Neural cell (in vitro differentiated cells): ENCODE data around the gene PBX1. TPM values are rescaled to one million over a fixed set of nuclear protein-coding genes. Genes with fewer than 3 reads are reported as not detected.

Source experiments
- H2AFZ ChIP-seq: fragments of 200-600, 300-800 bp; sonication (generic), shearing (Covaris generic); 2 replicates; pipeline ENCODE4 v1.6.0; 2014; ENCODE audit warnings: low read depth, mild to moderate bottlenecking, antibody characterized with exemption, low read length, moderate library complexity
- H3F3A ChIP-seq: fragments of 200-600 bp; shearing (Covaris generic); 2 replicates; pipeline ENCODE4 v1.6.1; 2016; ENCODE audit warnings: mild to moderate bottlenecking, moderate library complexity, mixed read lengths, antibody characterized with exemption, low read length; ENCODE audit not compliant: insufficient read depth, poor library complexity, severe bottlenecking
- H3K27ac ChIP-seq: fragments of 200-600, 300-800 bp; sonication (generic), shearing (Covaris generic); 2 replicates; pipeline ENCODE4 v1.5.1; 2014; ENCODE audit warnings: mild to moderate bottlenecking, low read length, moderate library complexity
- H3K27me3 ChIP-seq: fragments of 300-800, 200-600 bp; sonication (generic), shearing (Covaris generic); 2 replicates; pipeline ENCODE4 v1.6.0; 2014; ENCODE audit warnings: mild to moderate bottlenecking, low read depth, low read length, moderate library complexity; ENCODE audit not compliant: insufficient read depth
- H3K36me3 ChIP-seq: fragments of 300-800, 200-600 bp; sonication (generic), shearing (Covaris generic); 2 replicates; pipeline ENCODE4 v1.5.1; 2014; ENCODE audit warnings: mild to moderate bottlenecking, antibody characterized with exemption, low read length, moderate library complexity; ENCODE audit not compliant: insufficient read depth
- H3K4me2 ChIP-seq: fragments of 300-800, 200-600 bp; sonication (generic), shearing (Covaris generic); 2 replicates; pipeline ENCODE4 v1.6.0; 2014; ENCODE audit warnings: mild to moderate bottlenecking, low read length
- H3K4me3 ChIP-seq: fragments of 300-800, 200-600 bp; sonication (generic), shearing (Covaris generic); 2 replicates; pipeline ENCODE4 v1.5.1; 2014; ENCODE audit warnings: mild to moderate bottlenecking, low read length, moderate library complexity
- H3K79me2 ChIP-seq: fragments of 200-600 bp; shearing (Covaris generic); replicated peaks from 2 replicates; pipeline ENCODE4 v1.6.0; 2014; ENCODE audit warnings: mild to moderate bottlenecking, low read length, moderate library complexity; ENCODE audit not compliant: insufficient read depth
- H3K9ac ChIP-seq: fragments of 300-800, 200-600 bp; sonication (generic), shearing (Covaris generic); 2 replicates; pipeline ENCODE4 v1.6.1; 2016; ENCODE audit warnings: mild to moderate bottlenecking, low read length, mixed read lengths
- H3K9me2 ChIP-seq: fragments of 200-600 bp; shearing (Covaris generic); 2 replicates; pipeline ENCODE4 v1.6.1; 2016; ENCODE audit warnings: mild to moderate bottlenecking, low read length, mixed read lengths; ENCODE audit not compliant: insufficient read depth
- H3K9me3 ChIP-seq: fragments of 200-600, 300-800 bp; sonication (generic), shearing (Covaris generic); 2 replicates; pipeline ENCODE4 v1.6.1; 2016; ENCODE audit warnings: mild to moderate bottlenecking, mixed run types, low read length, moderate library complexity, mixed read lengths
- H4K20me1 ChIP-seq: fragments of 200-600 bp; shearing (Covaris generic); 2 replicates; pipeline ENCODE4 v1.6.1; 2016; ENCODE audit warnings: mild to moderate bottlenecking, mixed run types; ENCODE audit not compliant: insufficient read depth
- CTCF ChIP-seq: fragments of 450-650 bp; IDR thresholded peaks from 2 replicates; pipeline ENCODE4 v1.5.1; 2014; ENCODE audit warnings: antibody characterized with exemption, mild to moderate bottlenecking, moderate library complexity; ENCODE audit not compliant: poor library complexity, severe bottlenecking
- EP300 ChIP-seq: fragments of 450-650 bp; conservative IDR thresholded peaks from 2 replicates; pipeline ENCODE4 v1.6.1; 2014; ENCODE audit warnings: antibody characterized with exemption, mild to moderate bottlenecking, moderate library complexity; ENCODE audit not compliant: poor library complexity, severe bottlenecking
- EZH2 ChIP-seq: fragments of 200-600, 300-800 bp; shearing (Covaris generic), sonication (generic); IDR thresholded peaks from 2 replicates; pipeline ENCODE4 v1.6.1; 2014; ENCODE audit warnings: antibody characterized with exemption, low read length, borderline replicate concordance, mild to moderate bottlenecking; ENCODE audit not compliant: insufficient read depth, poor library complexity, severe bottlenecking
- MXI1 ChIP-seq: fragments of 450-650 bp; conservative IDR thresholded peaks from 2 replicates; pipeline ENCODE4 v1.6.1; 2014; ENCODE audit warnings: antibody characterized with exemption, mild to moderate bottlenecking; ENCODE audit not compliant: poor library complexity, severe bottlenecking
- POLR2AphosphoS5 ChIP-seq: IDR thresholded peaks from 2 replicates; pipeline ENCODE4 v1.6.1; 2012
- RAD21 ChIP-seq: fragments of 450-650 bp; conservative IDR thresholded peaks from 2 replicates; pipeline ENCODE4 v1.6.1; 2014; ENCODE audit warnings: antibody characterized with exemption, mild to moderate bottlenecking, moderate library complexity
- REST ChIP-seq: IDR thresholded peaks from 2 replicates; pipeline ENCODE4 v1.6.1; 2012; ENCODE audit warnings: borderline replicate concordance
- SMC3 ChIP-seq: fragments of 450-650 bp; conservative IDR thresholded peaks from 2 replicates; pipeline ENCODE4 v1.6.1; 2014; ENCODE audit warnings: antibody characterized with exemption, mild to moderate bottlenecking, moderate library complexity; ENCODE audit not compliant: poor library complexity
- TAF1 ChIP-seq: IDR thresholded peaks from 2 replicates; pipeline ENCODE4 v1.6.1; 2012; ENCODE audit warnings: low read depth
- polyA plus RNA-seq: library from polyadenylated mRNA; depleted of rRNA; stranded (reverse); fragments of >200 nt; gene quantifications from 2 replicates; pipeline ENCODE4 v1.2.3, GENCODE V29; 2014

PBX1 gene
- polyA plus RNA-seq, 1 donor from 2014 or later: 42.4 TPM

GRCh38 chr1:164608651-164609057 is 49.7 kb downstream of the PBX1 start:
- peaks cover 91% of the 10 kb centered on the region for H3K79me2 ChIP-seq
- H3K9me2 ChIP-seq: no peaks in the 10 kb centered on the region
- H3F3A ChIP-seq: no peaks in the 10 kb centered on the region
- H3K4me3 ChIP-seq: no peak overlapping the region
- H3K4me2 ChIP-seq: no peak overlapping the region
- H4K20me1 ChIP-seq: no peaks in the 10 kb centered on the region
- H3K9me3 ChIP-seq: no peaks in the 10 kb centered on the region
- no peak overlapping the region for H3K27ac ChIP-seq
- H3K9ac ChIP-seq: no peak overlapping the region
- H3K27me3 ChIP-seq: no peaks in the 10 kb centered on the region
- no peak overlapping the region for H2AFZ ChIP-seq
- no peaks in the 10 kb centered on the region for H3K36me3 ChIP-seq
- TF ChIP-seq MXI1 (no peak), TAF1 (no peak), CTCF (no peak), EZH2 (no peak), RAD21 (no peak), POLR2AphosphoS5 (no peak), EP300 (no peak), REST (no peak), SMC3 (no peak)

- Histone ChIP-seq H3F3A (no peaks in the 10 kb centered on the region), H3K9ac (no peak overlapping the region), H3K36me3 (no peaks in the 10 kb centered on the region), H3K9me2 (no peaks in the 10 kb centered on the region), H3K27ac (no peak overlapping the region), H3K4me2 (no peak overlapping the region), H3K79me2 (peaks cover 95% of the 10 kb centered on the region), H2AFZ (no peak overlapping the region), H3K4me3 (no peak overlapping the region), H4K20me1 (no peaks in the 10 kb centered on the region), H3K27me3 (no peaks in the 10 kb centered on the region), H3K9me3 (no peaks in the 10 kb centered on the region)
- no peak for TF ChIP-seq EP300
- no peak for TF ChIP-seq SMC3
- TF ChIP-seq TAF1: no peak
- TF ChIP-seq CTCF: no peak
- TF ChIP-seq EZH2: no peak
- no peak for TF ChIP-seq REST
- no peak for TF ChIP-seq RAD21
- no peak for TF ChIP-seq POLR2AphosphoS5
- no peak for TF ChIP-seq MXI1
Observed at GRCh38 chr1:164609089-164609488, 50.1 kb downstream of the PBX1 start.
